GM21723 (cell line): Measurements from ENCODE around the gene CBY1.

Experiments
- ATAC-seq: cut with Tn5 transposase; IDR thresholded peaks from one replicate; pipeline ENCODE4 v1.9.1; 2021; ENCODE audit warnings: mild to moderate bottlenecking, moderate library complexity; ENCODE audit not compliant: unreplicated experiment

Gene CBY1

GRCh38 chr22:38721551-38721950 lies 65.1 kb downstream of the CBY1 start:
- ATAC-seq = no peak
